Activated gamma-delta T cell (primary cell): ENCODE results near the gene TFIP11.

Source experiments
- DNase-seq: peaks from one replicate; lab custom pipeline; 2025; lab: John Stamatoyannopoulos, UW

The TFIP11 gene

GRCh38 chr22:26479792-26480610, 32.3 kb downstream of the TFIP11 start:
- DNase-seq = no peak

- no peak for DNase-seq
Measured at GRCh38 chr22:26479043-26479791, 33.1 kb downstream of the TFIP11 start.

- DNase-seq = no peak
Measured at GRCh38 chr22:26477341-26477731, 34.9 kb downstream of the TFIP11 start.

GRCh38 chr22:26476705-26477340, 35.5 kb downstream of the TFIP11 start:
- no peak for DNase-seq

GRCh38 chr22:26474682-26475081, 37.6 kb downstream of the TFIP11 start:
- DNase-seq = no peak

GRCh38 chr22:26471522-26471921, 40.8 kb downstream of the TFIP11 start:
- no peak for DNase-seq

GRCh38 chr22:26470807-26471206, 41.5 kb downstream of the TFIP11 start:
- no peak for DNase-seq

- no peak for DNase-seq
Measured at GRCh38 chr22:26466196-26466595, 46.1 kb downstream of the TFIP11 start.

- no peak for DNase-seq
Measured at GRCh38 chr22:26464312-26464711, 48.0 kb downstream of the TFIP11 start.

- DNase-seq = no peak
Measured at GRCh38 chr22:26463688-26464087, 48.6 kb downstream of the TFIP11 start.

GRCh38 chr22:26463101-26463661, 49.1 kb downstream of the TFIP11 start:
- no peak for DNase-seq

GRCh38 chr22:26462641-26463040, 49.6 kb downstream of the TFIP11 start:
- DNase-seq = no peak

GRCh38 chr22:26462051-26462450, 50.2 kb downstream of the TFIP11 start:
- no peak for DNase-seq

GRCh38 chr22:26461188-26461810, 51.0 kb downstream of the TFIP11 start:
- DNase-seq = no peak

GRCh38 chr22:26460202-26460601, 52.1 kb downstream of the TFIP11 start:
- DNase-seq = no peak

- DNase-seq = no peak
Measured at GRCh38 chr22:26457661-26458272, 54.5 kb downstream of the TFIP11 start.

- DNase-seq = no peak
Measured at GRCh38 chr22:26453812-26454500, 58.3 kb downstream of the TFIP11 start.

- no peak for DNase-seq
Measured at GRCh38 chr22:26453216-26453615, 59.1 kb downstream of the TFIP11 start.

GRCh38 chr22:26452236-26453016, 59.8 kb downstream of the TFIP11 start:
- no peak for DNase-seq
